K562 (cell line): ENCODE measurements around the gene ABCA13.

Experiments used
- BRD4 ChIP-seq: fragments of 200-600 bp; sonication (generic); IDR thresholded peaks from 2 replicates; pipeline ENCODE4 v1.6.1; 2017; ENCODE audit warnings: inconsistent platforms
- CBFB ChIP-seq: sonication (generic); formaldehyde crosslinking; IDR thresholded peaks from 2 replicates; pipeline ENCODE4 v1.4.0; 2020; ENCODE audit warnings: mild to moderate bottlenecking, missing genetic modification reagents
- CREB3 ChIP-seq: fragments of 450-650 bp; conservative IDR thresholded peaks from 2 replicates; pipeline ENCODE4 v1.6.1; 2016; ENCODE audit warnings: missing genetic modification characterization, low read depth, mild to moderate bottlenecking, missing compliant biosample characterization, moderate library complexity
- CTCF ChIP-seq, 3 experiments: IDR thresholded peaks in 2 of 3; conservative IDR thresholded peaks in 1 of 3; 2 replicates each; pipeline ENCODE4 v1.5.1; 2011 to 2012; ENCODE audit warnings: low read length in 3 of 3, mild to moderate bottlenecking in 3 of 3, control low read depth in 2 of 3, improper control_type of control experiment in 1 of 3, inconsistent platforms in 1 of 3, low read depth in 1 of 3, mixed read lengths in 1 of 3, moderate library complexity in 1 of 3; ENCODE audit not compliant: insufficient read depth in 2 of 3
- DEAF1 ChIP-seq: fragments of 450-650 bp; formaldehyde crosslinking; IDR thresholded peaks from 2 replicates; pipeline ENCODE4 v1.4.0; 2020; ENCODE audit warnings: mild to moderate bottlenecking, moderate library complexity
- ELF4 ChIP-seq: fragments of 450-650 bp; formaldehyde crosslinking; IDR thresholded peaks from 2 replicates; pipeline ENCODE4 v1.4.0; 2022; ENCODE audit warnings: missing genetic modification characterization
- ELK1 ChIP-seq: sonication (generic); formaldehyde crosslinking; IDR thresholded peaks from 2 replicates; pipeline ENCODE4 v1.8.1; 2022; ENCODE audit warnings: missing genetic modification reagents
- EP300 ChIP-seq: IDR thresholded peaks from 2 replicates; pipeline ENCODE4 v1.6.1; 2012; ENCODE audit warnings: low read length, improper control_type of control experiment
- POLR2A ChIP-seq: fragments of 450-650 bp; conservative IDR thresholded peaks from 2 replicates; pipeline ENCODE4 v1.6.1; 2016
- YY1 ChIP-seq, 3 experiments: IDR thresholded peaks; 2 replicates each; pipeline ENCODE4 v1.6.1; 2011; ENCODE audit warnings: low read length in 2 of 3, mild to moderate bottlenecking in 2 of 3, moderate library complexity in 2 of 3, borderline replicate concordance in 1 of 3, control low read depth in 1 of 3, low read depth in 1 of 3; ENCODE audit not compliant: insufficient read depth in 3 of 3, insufficient replicate concordance in 2 of 3, control insufficient read depth in 1 of 3, insufficient read length in 1 of 3; ENCODE audit errors: extremely low read depth in 1 of 3
- ZNF639 ChIP-seq, 2 experiments: fragments of 200-800 bp in 1 of 2; sonication (Bioruptor generic) in 1 of 2; sonication (generic) in 1 of 2; formaldehyde crosslinking in 1 of 2; IDR thresholded peaks in 1 of 2; conservative IDR thresholded peaks in 1 of 2; 2 replicates each; pipeline versions ENCODE4 v1.5.0 to v1.6.1; 2016 to 2020; ENCODE audit warnings: missing compliant biosample characterization in 1 of 2, missing genetic modification characterization in 1 of 2, missing genetic modification reagents in 1 of 2

GRCh38 chr7:48292949-48293348 lies 121.7 kb downstream of the ABCA13 start:
- no peak for TF ChIP-seq CREB3 (tag)
- no peak for TF ChIP-seq POLR2A
- no peak for TF ChIP-seq ZNF639 (CRISPR knock-in tag; conservative IDR thresholded peaks at IDR 0.05 in 1 of 2, IDR thresholded peaks at IDR 0.05 in 1 of 2)
- TF ChIP-seq ELF4 (CRISPR knock-in tag), result no peak
- no peak for TF ChIP-seq DEAF1
- no peak for TF ChIP-seq CTCF (IDR thresholded peaks at IDR 0.05 in 2 of 3, conservative IDR thresholded peaks at IDR 0.05 in 1 of 3; ENCODE audit: insufficient read depth in 2 of 3, low read depth in 1 of 3, low read length in 3 of 3)
- TF ChIP-seq ELK1 (CRISPR knock-in tag), result no peak
- no peak for TF ChIP-seq BRD4
- TF ChIP-seq YY1 (IDR thresholded peaks at IDR 0.05; ENCODE audit: borderline replicate concordance in 1 of 3, control insufficient read depth in 1 of 3, extremely low read depth in 1 of 3, insufficient read depth in 3 of 3, insufficient read length in 1 of 3, insufficient replicate concordance in 2 of 3, low read depth in 1 of 3, low read length in 2 of 3), result no peak
- TF ChIP-seq EP300, result no peak
- no peak for TF ChIP-seq CBFB
